ENCODE results near the gene FHDC1. TPM values are rescaled to one million over a fixed set of nuclear protein-coding genes. Genes with fewer than 3 reads are reported as not detected.

The FHDC1 gene
- total and polyA plus RNA-seq, 12 donors: 0.08 to 0.43 (median 0.19) TPM

DNA sequence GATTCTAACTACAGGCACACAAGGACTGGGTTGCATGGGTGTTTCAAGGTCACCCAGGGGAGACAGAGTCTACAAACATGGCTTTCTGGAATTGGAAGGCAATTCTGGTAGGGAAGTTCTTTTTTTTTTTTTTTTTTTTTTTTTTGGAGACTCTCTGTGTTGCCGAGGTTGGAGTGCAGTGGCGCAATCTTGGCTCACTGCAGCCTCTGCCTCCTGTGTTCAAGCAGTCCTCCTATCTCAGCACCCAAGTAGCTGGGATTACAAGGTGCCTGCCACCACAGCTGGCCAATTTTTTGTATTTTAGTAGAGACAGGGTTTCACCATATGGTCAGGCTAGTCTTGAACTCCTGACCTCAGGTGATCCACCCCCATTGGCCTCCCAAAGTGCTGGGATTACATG lies 16.3 kb upstream of the FHDC1 start:
- H3K9me3 ChIP-seq: peaks cover 0 to 38% (median 3%) of the 10 kb centered on the region in 11 donors
- TF ChIP-seq, protein P1, sequence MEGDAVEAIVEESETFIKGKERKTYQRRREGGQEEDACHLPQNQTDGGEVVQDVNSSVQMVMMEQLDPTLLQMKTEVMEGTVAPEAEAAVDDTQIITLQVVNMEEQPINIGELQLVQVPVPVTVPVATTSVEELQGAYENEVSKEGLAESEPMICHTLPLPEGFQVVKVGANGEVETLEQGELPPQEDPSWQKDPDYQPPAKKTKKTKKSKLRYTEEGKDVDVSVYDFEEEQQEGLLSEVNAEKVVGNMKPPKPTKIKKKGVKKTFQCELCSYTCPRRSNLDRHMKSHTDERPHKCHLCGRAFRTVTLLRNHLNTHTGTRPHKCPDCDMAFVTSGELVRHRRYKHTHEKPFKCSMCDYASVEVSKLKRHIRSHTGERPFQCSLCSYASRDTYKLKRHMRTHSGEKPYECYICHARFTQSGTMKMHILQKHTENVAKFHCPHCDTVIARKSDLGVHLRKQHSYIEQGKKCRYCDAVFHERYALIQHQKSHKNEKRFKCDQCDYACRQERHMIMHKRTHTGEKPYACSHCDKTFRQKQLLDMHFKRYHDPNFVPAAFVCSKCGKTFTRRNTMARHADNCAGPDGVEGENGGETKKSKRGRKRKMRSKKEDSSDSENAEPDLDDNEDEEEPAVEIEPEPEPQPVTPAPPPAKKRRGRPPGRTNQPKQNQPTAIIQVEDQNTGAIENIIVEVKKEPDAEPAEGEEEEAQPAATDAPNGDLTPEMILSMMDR (IDR thresholded peaks at IDR 0.05): no peak
- DNase-seq: no peak
- 97 to 100% methylated on average over 2 of the region's 2 CpGs for WGBS, 2 donors
- intact Hi-C loops (cut with DNase I): no loop called here
- H3K27ac ChIP-seq: no peak overlapping the region
- ATAC-seq: no peak
- H3K4me1 ChIP-seq: no peaks in the 10 kb centered on the region
- no peaks in the 10 kb centered on the region for H3K27me3 ChIP-seq
- H3K4me3 ChIP-seq: no peak overlapping the region
- H3K36me3 ChIP-seq: peaks cover 0 to 8% (median 0%) of the 10 kb centered on the region in 9 donors

- Histone ChIP-seq H3K27ac (no peak overlapping the region), H3K4me3 (no peak overlapping the region), H3K9me3 (peaks cover 0 to 38% (median 3%) of the 10 kb centered on the region in 11 donors), H3K4me1 (no peaks in the 10 kb centered on the region), H3K36me3 (peaks cover 0 to 8% (median 0%) of the 10 kb centered on the region in 9 donors), H3K27me3 (no peaks in the 10 kb centered on the region)
- intact Hi-C loops (cut with DNase I): no loop called here
- ATAC-seq (no peak), DNase-seq (no peak)
- 42 to 54% methylated on average over 1 of the region's 1 CpG for WGBS, 2 donors
- TF ChIP-seq, protein P1 (IDR thresholded peaks at IDR 0.05): no peak
These were observed 15.4 kb upstream of the FHDC1 start for GRCh38 chr4:152920768-152921167.

- Histone ChIP-seq H3K4me1 (no peaks in the 10 kb centered on the region), H3K27me3 (no peaks in the 10 kb centered on the region), H3K27ac (no peak overlapping the region), H3K9me3 (peaks cover 0 to 38% (median 3%) of the 10 kb centered on the region in 11 donors), H3K36me3 (peaks cover 0 to 8% (median 0%) of the 10 kb centered on the region in 9 donors), H3K4me3 (no peak overlapping the region)
- intact Hi-C loops (cut with DNase I): no loop called here
- ATAC-seq (no peak), DNase-seq (no peak)
- TF ChIP-seq, protein P1 (IDR thresholded peaks at IDR 0.05): no peak
These were observed 14.8 kb upstream of the FHDC1 start for GRCh38 chr4:152921284-152921683.

GRCh38 chr4:152925851-152926250 lies 10.3 kb upstream of the FHDC1 start:
- WGBS, 2 donors: 98 to 100% methylated on average over 1 of the region's 1 CpG
- TF ChIP-seq, protein P1 (IDR thresholded peaks at IDR 0.05): no peak
- intact Hi-C loops (cut with DNase I): no loop called here
- Histone ChIP-seq H3K4me1 (no peaks in the 10 kb centered on the region), H3K27me3 (peaks cover 0 to 11% (median 0%) of the 10 kb centered on the region in 7 donors), H3K9me3 (peaks cover 0 to 11% (median 0%) of the 10 kb centered on the region in 11 donors), H3K4me3 (no peak overlapping the region), H3K36me3 (no peaks in the 10 kb centered on the region), H3K27ac (no peak overlapping the region)
- no peak for ATAC-seq
- no peak for DNase-seq
